ENCODE measurements around the gene MIF4GD.
"Not testable (repeated sequence)": the region's sequence is repeated elsewhere in the genome, so short reads cannot be mapped to it uniquely, and the experiment has no call there.

Gene MIF4GD

GRCh38 chr17:75257228-75257627 is 13.8 kb downstream of the MIF4GD start:
- not testable (repeated sequence) for DNase-seq

GRCh38 chr17:75255954-75256698 is 14.9 kb downstream of the MIF4GD start:
- not testable (repeated sequence) for DNase-seq

- DNase-seq, result no peak
Measured at GRCh38 chr17:75252039-75252816, 18.8 kb downstream of the MIF4GD start.

GRCh38 chr17:75250009-75250471 is 21.0 kb downstream of the MIF4GD start:
- no peak for DNase-seq

GRCh38 chr17:75249564-75249963 is 21.5 kb downstream of the MIF4GD start:
- DNase-seq, result no peak

- no peak for DNase-seq
Measured at GRCh38 chr17:75246404-75246803, 24.6 kb downstream of the MIF4GD start.

GRCh38 chr17:75245011-75245410 is 26.0 kb downstream of the MIF4GD start:
- no peak for DNase-seq

GRCh38 chr17:75244133-75244866 is 26.7 kb downstream of the MIF4GD start:
- DNase-seq, result no peak

GRCh38 chr17:75242461-75243042 is 28.5 kb downstream of the MIF4GD start:
- DNase-seq, result no peak

GRCh38 chr17:75241996-75242460 is 29.0 kb downstream of the MIF4GD start:
- DNase-seq, result no peak

GRCh38 chr17:75241502-75241901 is 29.5 kb downstream of the MIF4GD start:
- DNase-seq, result no peak

- no peak for DNase-seq
Measured at GRCh38 chr17:75241143-75241430, 29.9 kb downstream of the MIF4GD start.

GRCh38 chr17:75240394-75241142 is 30.5 kb downstream of the MIF4GD start:
- no peak for DNase-seq

- no peak for DNase-seq
Measured at GRCh38 chr17:75239778-75240393, 31.1 kb downstream of the MIF4GD start.

GRCh38 chr17:75239214-75239613 is 31.8 kb downstream of the MIF4GD start:
- no peak for DNase-seq

GRCh38 chr17:75238684-75239191 is 32.3 kb downstream of the MIF4GD start:
- no peak for DNase-seq

GRCh38 chr17:75238020-75238580 is 32.9 kb downstream of the MIF4GD start:
- no peak for DNase-seq

GRCh38 chr17:75237100-75238014 is 33.7 kb downstream of the MIF4GD start:
- DNase-seq, result no peak

GRCh38 chr17:75232786-75233185 is 38.2 kb downstream of the MIF4GD start:
- no peak for DNase-seq

Data from NCI-H2029 treated with DMSO at 0.1 percent for 48 hours (cell line).